Calu3 (cell line): ENCODE measurements around the gene LCE1C. TPM values are rescaled to one million over a fixed set of nuclear protein-coding genes. Genes with fewer than 3 reads are reported as not detected.

ENCODE experiments used
- BruUV-seq: library from RNA; stranded (reverse); fragments of 400-500 nt; replicated peaks from 2 replicates; lab custom pipeline; 2021; lab: Mats Ljungman, UMichigan
- CTCF ChIA-PET: fragments of 300-600 bp; sonication (Branson Sonifier 250); formaldehyde crosslinking; loops from one replicate; lab custom pipeline; 2022; ENCODE audit warnings: antibody characterized with exemption; lab: Charles Lee
- DNase-seq: peaks from one replicate; pipeline ENCODE4 v3.0.0; 2022
- H3K27ac Mint-ChIP-seq: one replicate; pipeline ENCODE4 v1.8.0; 2022; ENCODE audit warnings: mixed read lengths; ENCODE audit not compliant: unreplicated experiment
- H3K27me3 Mint-ChIP-seq: one replicate; pipeline ENCODE4 v1.8.0; 2022; ENCODE audit warnings: mixed read lengths; ENCODE audit not compliant: unreplicated experiment
- H3K36me3 Mint-ChIP-seq: one replicate; pipeline ENCODE4 v1.8.0; 2022; ENCODE audit warnings: mild to moderate bottlenecking, moderate library complexity, mixed read lengths; ENCODE audit not compliant: insufficient read depth, unreplicated experiment
- H3K4me1 Mint-ChIP-seq: one replicate; pipeline ENCODE4 v1.8.0; 2022; ENCODE audit warnings: mild to moderate bottlenecking, low read depth, mixed read lengths; ENCODE audit not compliant: unreplicated experiment
- H3K4me3 Mint-ChIP-seq: one replicate; pipeline ENCODE4 v1.8.0; 2022; ENCODE audit warnings: mild to moderate bottlenecking, low read depth, moderate library complexity, mixed read lengths; ENCODE audit not compliant: unreplicated experiment
- H3K9me3 Mint-ChIP-seq: one replicate; pipeline ENCODE4 v1.8.0; 2022; ENCODE audit warnings: low read depth, mixed read lengths; ENCODE audit not compliant: unreplicated experiment
- CTCF ChIP-seq: fragments of 200-600 bp; IDR thresholded peaks from one replicate; pipeline ENCODE4 v1.8.0; 2022; ENCODE audit warnings: antibody characterized with exemption; ENCODE audit not compliant: unreplicated experiment
- intact Hi-C: fragments of 100-400 bp; cut with micrococcal nuclease; formaldehyde crosslinking; loops from one replicate; pipeline ENCODE4 v1.10.0; 2022; ENCODE audit not compliant: unreplicated experiment
- total RNA-seq: library from RNA; stranded (reverse); gene quantifications from 2 replicates; pipeline ENCODE4 v1.2.3, GENCODE V29; 2022

LCE1C gene
- total RNA-seq, 1 experiment from 2014 or later: not detected

GRCh38 chr1:152776361-152776760 is 30.1 kb downstream of the LCE1C start:
- no TSS peak for BruUV-seq
- Mint-ChIP-seq H3K27ac (no peak overlapping the region), H3K4me1 (no peaks in the 10 kb centered on the region), H3K4me3 (no peak overlapping the region), H3K9me3 (peaks cover 2% of the 10 kb centered on the region), H3K36me3 (no peaks in the 10 kb centered on the region), H3K27me3 (peaks cover 39% of the 10 kb centered on the region)
- intact Hi-C loops: no loop called here
- CTCF ChIA-PET: no interaction called here
- TF ChIP-seq CTCF: no peak
- no peak for DNase-seq

- H3K27ac Mint-ChIP-seq: no peak within 1 kb of the TSS
- no TSS peak for BruUV-seq
- no peaks in the 10 kb centered on the region for H3K36me3 Mint-ChIP-seq
- no peak within 1 kb of the TSS for H3K4me3 Mint-ChIP-seq
- intact Hi-C loops: no loop called here
- no peak for TF ChIP-seq CTCF
- H3K9me3 Mint-ChIP-seq: peaks cover 2% of the 10 kb centered on the region
- DNase-seq: no peak
- CTCF ChIA-PET: no interaction called here
- H3K27me3 Mint-ChIP-seq: peaks cover 47% of the 10 kb centered on the region
- H3K4me1 Mint-ChIP-seq: no peaks in the 10 kb centered on the region
These were observed 31.6 kb downstream of the LCE1C start, which contains the start of gene LCE1F for GRCh38 chr1:152774875-152775274. TSS of gene LCE1F (plus strand) at chr1:152775140. CDS start at chr1:152776372, 1,232 bp downstream.

GRCh38 chr1:152770411-152770810 is 36.0 kb downstream of the LCE1C start:
- CTCF ChIA-PET: interaction anchor here (1.6 kb wide), 1 partner anchor 25 kb away, joined by 6 read pairs; no protein-coding TSS in a partner anchor
- Mint-ChIP-seq H3K9me3 (peaks cover 2% of the 10 kb centered on the region), H3K27ac (no peak overlapping the region), H3K4me1 (peaks cover 12% of the 10 kb centered on the region), H3K27me3 (peaks cover 61% of the 10 kb centered on the region), H3K4me3 (no peak overlapping the region), H3K36me3 (peaks cover 6% of the 10 kb centered on the region)
- BruUV-seq: no TSS peak
- TF ChIP-seq CTCF: no peak
- intact Hi-C loops: no loop called here
- no peak for DNase-seq

- intact Hi-C loops: no loop called here
- Mint-ChIP-seq H3K4me3 (no peak overlapping the region), H3K4me1 (peaks cover 12% of the 10 kb centered on the region), H3K27ac (no peak overlapping the region), H3K9me3 (peaks cover 2% of the 10 kb centered on the region), H3K36me3 (peaks cover 6% of the 10 kb centered on the region), H3K27me3 (peaks cover 62% of the 10 kb centered on the region)
- BruUV-seq: no TSS peak
- TF ChIP-seq CTCF: no peak
- CTCF ChIA-PET: interaction anchor here (1.6 kb wide), 1 partner anchor 24 kb away, joined by 6 read pairs; no protein-coding TSS in a partner anchor
- no peak for DNase-seq
These were observed 37.5 kb downstream of the LCE1C start for GRCh38 chr1:152768847-152769533.
